ENCODE measurements around the gene CAMSAP3.
"Not testable (repeated sequence)": the region's sequence is repeated elsewhere in the genome, so short reads cannot be mapped to it uniquely, and the experiment has no call there.

CAMSAP3 gene

GRCh38 chr19:7638802-7639465 lies 43.3 kb downstream of the CAMSAP3 start:
- Histone ChIP-seq H3K4me1 (ENCODE audit: insufficient read depth, low read length) (no peaks in the 10 kb centered on the region; the same call in 1 of the 2 replicates), H3K9ac (ENCODE audit: low read depth, low read length) (no peak overlapping the region)

GRCh38 chr19:7639863-7640348 lies 44.2 kb downstream of the CAMSAP3 start:
- Histone ChIP-seq H3K36me3 (ENCODE audit: insufficient read depth, low read length) (no peaks in the 10 kb centered on the region), H3K9ac (ENCODE audit: low read depth, low read length) (no peak overlapping the region)

More at GRCh38 chr19:7638802-7639465, 43.3 kb downstream of the CAMSAP3 start:
- Histone ChIP-seq H3K36me3 (ENCODE audit: insufficient read depth, low read length) (no peaks in the 10 kb centered on the region), H3K9me3 (ENCODE audit: control insufficient read depth, insufficient read depth, low read length) (no peaks in the 10 kb centered on the region)

GRCh38 chr19:7640803-7641202 lies 45.1 kb downstream of the CAMSAP3 start:
- Histone ChIP-seq H3K4me1 (ENCODE audit: insufficient read depth, low read length) (no peaks in the 10 kb centered on the region; the same call in 1 of the 2 replicates), H3K36me3 (ENCODE audit: insufficient read depth, low read length) (no peaks in the 10 kb centered on the region), H3K9me3 (ENCODE audit: control insufficient read depth, insufficient read depth, low read length) (no peaks in the 10 kb centered on the region), H3K9ac (ENCODE audit: low read depth, low read length) (no peak overlapping the region)

More at GRCh38 chr19:7639863-7640348, 44.2 kb downstream of the CAMSAP3 start:
- Histone ChIP-seq H3K9me3 (ENCODE audit: control insufficient read depth, insufficient read depth, low read length) (no peaks in the 10 kb centered on the region), H3K4me1 (ENCODE audit: insufficient read depth, low read length) (no peaks in the 10 kb centered on the region; the same call in 1 of the 2 replicates)

GRCh38 chr19:7641290-7642276 lies 45.9 kb downstream of the CAMSAP3 start:
- Histone ChIP-seq H3K9me3 (ENCODE audit: control insufficient read depth, insufficient read depth, low read length) (no peaks in the 10 kb centered on the region), H3K4me1 (ENCODE audit: insufficient read depth, low read length) (no peaks in the 10 kb centered on the region; the same call in 1 of the 2 replicates), H3K36me3 (ENCODE audit: insufficient read depth, low read length) (no peaks in the 10 kb centered on the region), H3K9ac (ENCODE audit: low read depth, low read length) (no peak overlapping the region)

GRCh38 chr19:7642295-7643030 lies 46.8 kb downstream of the CAMSAP3 start:
- H3K9ac ChIP-seq (ENCODE audit: low read depth, low read length): no peak overlapping the region
- H3K4me1 ChIP-seq (ENCODE audit: insufficient read depth, low read length): no peaks in the 10 kb centered on the region
- no peaks in the 10 kb centered on the region for H3K36me3 ChIP-seq (ENCODE audit: insufficient read depth, low read length)
- no peaks in the 10 kb centered on the region for H3K9me3 ChIP-seq (ENCODE audit: control insufficient read depth, insufficient read depth, low read length)

- H3K9ac ChIP-seq (ENCODE audit: low read depth, low read length): no peak overlapping the region
Measured at GRCh38 chr19:7643031-7643415, 47.4 kb downstream of the CAMSAP3 start.

GRCh38 chr19:7643629-7644549 lies 48.2 kb downstream of the CAMSAP3 start:
- H3K4me1 ChIP-seq (ENCODE audit: insufficient read depth, low read length); H3K9me3 ChIP-seq (ENCODE audit: control insufficient read depth, insufficient read depth, low read length); H3K36me3 ChIP-seq (ENCODE audit: insufficient read depth, low read length); H3K9ac ChIP-seq (ENCODE audit: low read depth, low read length): not testable (repeated sequence)

More at GRCh38 chr19:7643031-7643415, 47.4 kb downstream of the CAMSAP3 start:
- H3K9me3 ChIP-seq (ENCODE audit: control insufficient read depth, insufficient read depth, low read length): no peaks in the 10 kb centered on the region
- H3K36me3 ChIP-seq (ENCODE audit: insufficient read depth, low read length): no peaks in the 10 kb centered on the region
- H3K4me1 ChIP-seq (ENCODE audit: insufficient read depth, low read length): no peaks in the 10 kb centered on the region

- Histone ChIP-seq H3K4me1 (ENCODE audit: insufficient read depth, low read length) (no peaks in the 10 kb centered on the region), H3K9me3 (ENCODE audit: control insufficient read depth, insufficient read depth, low read length) (no peaks in the 10 kb centered on the region), H3K36me3 (ENCODE audit: insufficient read depth, low read length) (no peaks in the 10 kb centered on the region), H3K9ac (ENCODE audit: low read depth, low read length) (no peak overlapping the region)
Measured at GRCh38 chr19:7644550-7644877, 48.9 kb downstream of the CAMSAP3 start.

- Histone ChIP-seq H3K36me3 (ENCODE audit: insufficient read depth, low read length) (no peaks in the 10 kb centered on the region), H3K4me1 (ENCODE audit: insufficient read depth, low read length) (no peaks in the 10 kb centered on the region), H3K9ac (ENCODE audit: low read depth, low read length) (no peak overlapping the region), H3K9me3 (ENCODE audit: control insufficient read depth, insufficient read depth, low read length) (no peaks in the 10 kb centered on the region)
Measured at GRCh38 chr19:7645163-7645562, 49.5 kb downstream of the CAMSAP3 start.

GRCh38 chr19:7645656-7646425 lies 50.2 kb downstream of the CAMSAP3 start:
- Histone ChIP-seq H3K9ac (ENCODE audit: low read depth, low read length) (no peak overlapping the region), H3K4me1 (ENCODE audit: insufficient read depth, low read length) (no peaks in the 10 kb centered on the region), H3K36me3 (ENCODE audit: insufficient read depth, low read length) (no peaks in the 10 kb centered on the region), H3K9me3 (ENCODE audit: control insufficient read depth, insufficient read depth, low read length) (no peaks in the 10 kb centered on the region)

GRCh38 chr19:7646426-7646700 lies 50.7 kb downstream of the CAMSAP3 start:
- Histone ChIP-seq H3K9ac (ENCODE audit: low read depth, low read length) (no peak overlapping the region), H3K9me3 (ENCODE audit: control insufficient read depth, insufficient read depth, low read length) (no peaks in the 10 kb centered on the region), H3K36me3 (ENCODE audit: insufficient read depth, low read length) (no peaks in the 10 kb centered on the region), H3K4me1 (ENCODE audit: insufficient read depth, low read length) (no peaks in the 10 kb centered on the region)

GRCh38 chr19:7647156-7647555 lies 51.5 kb downstream of the CAMSAP3 start:
- Histone ChIP-seq H3K9ac (ENCODE audit: low read depth, low read length) (no peak overlapping the region), H3K36me3 (ENCODE audit: insufficient read depth, low read length) (no peaks in the 10 kb centered on the region), H3K4me1 (ENCODE audit: insufficient read depth, low read length) (no peaks in the 10 kb centered on the region), H3K9me3 (ENCODE audit: control insufficient read depth, insufficient read depth, low read length) (no peaks in the 10 kb centered on the region)
